DOHH2 (cell line): ENCODE results near the gene PRDM15.

Experiments used
- H3F3A ChIP-seq: fragments of 200-600 bp; sonication (generic), shearing (Covaris generic); 2 replicates; pipeline ENCODE4 v1.6.0; 2016; ENCODE audit warnings: antibody characterized with exemption, mild to moderate bottlenecking; ENCODE audit not compliant: control insufficient read depth, insufficient read depth
- H3K27ac ChIP-seq: fragments of 200-600 bp; sonication (generic); 2 replicates; pipeline ENCODE4 v1.5.1; 2014; ENCODE audit warnings: low read depth, mild to moderate bottlenecking, low read length, moderate library complexity
- H3K27me3 ChIP-seq: fragments of 200-600 bp; sonication (generic); 2 replicates; pipeline ENCODE4 v1.6.1; 2014; ENCODE audit warnings: mild to moderate bottlenecking, low read length, mixed read lengths; ENCODE audit not compliant: control insufficient read depth
- H3K36me3 ChIP-seq: fragments of 200-600 bp; sonication (generic); 2 replicates; pipeline ENCODE4 v1.6.1; 2014; ENCODE audit warnings: mild to moderate bottlenecking, low read length, moderate library complexity, mixed read lengths; ENCODE audit not compliant: control insufficient read depth
- H3K4me1 ChIP-seq: fragments of 200-600 bp; sonication (generic); 2 replicates; pipeline ENCODE4 v1.6.1; 2014; ENCODE audit warnings: mild to moderate bottlenecking, low read length, mixed read lengths; ENCODE audit not compliant: control insufficient read depth
- H3K4me2 ChIP-seq: fragments of 200-600 bp; sonication (generic); 2 replicates; pipeline ENCODE4 v1.6.0; 2014; ENCODE audit warnings: mild to moderate bottlenecking, low read length, moderate library complexity
- H3K4me3 ChIP-seq: fragments of 200-600 bp; sonication (generic); 2 replicates; pipeline ENCODE4 v1.5.1; 2014; ENCODE audit warnings: mild to moderate bottlenecking, low read length, mixed read lengths
- H3K79me2 ChIP-seq: fragments of 200-600 bp; sonication (generic); 2 replicates; pipeline ENCODE4 v1.6.1; 2014; ENCODE audit warnings: mild to moderate bottlenecking, low read length, mixed read lengths; ENCODE audit not compliant: control insufficient read depth
- H3K9me2 ChIP-seq: fragments of 200-600 bp; sonication (generic); replicated peaks from 2 replicates; pipeline ENCODE4 v1.6.1; 2014; ENCODE audit warnings: mild to moderate bottlenecking, low read length, mixed read lengths; ENCODE audit not compliant: control insufficient read depth
- H3K9me3 ChIP-seq: fragments of 200-600 bp; sonication (generic); 2 replicates; pipeline ENCODE4 v1.6.1; 2014; ENCODE audit warnings: antibody characterized with exemption, low read length, mixed read lengths; ENCODE audit not compliant: control insufficient read depth, insufficient read depth
- H4K20me1 ChIP-seq: fragments of 200-600 bp; sonication (generic); 2 replicates; pipeline ENCODE4 v1.6.0; 2014; ENCODE audit warnings: low read depth, mild to moderate bottlenecking, antibody characterized with exemption, low read length, moderate library complexity; ENCODE audit not compliant: control insufficient read depth, insufficient read depth
- CTCF ChIP-seq: fragments of 200-600 bp; sonication (generic); IDR thresholded peaks from one replicate; pipeline ENCODE4 v1.5.1; 2014; ENCODE audit warnings: antibody characterized with exemption, mild to moderate bottlenecking, low read depth, low read length; ENCODE audit not compliant: poor library complexity, severe bottlenecking
- EZH2phosphoT487 ChIP-seq: fragments of 200-600 bp; sonication (generic); IDR thresholded peaks from 2 replicates; pipeline ENCODE4 v1.6.1; 2017; ENCODE audit warnings: borderline replicate concordance, mild to moderate bottlenecking, antibody characterized with exemption, low read length, moderate library complexity, mixed read lengths

Gene PRDM15

GRCh38 chr21:41885341-41886024, 6.3 kb upstream of the PRDM15 start:
- peaks cover 10% of the 10 kb centered on the region for H3F3A ChIP-seq
- H4K20me1 ChIP-seq: no peaks in the 10 kb centered on the region
- no peaks in the 10 kb centered on the region for H3K27me3 ChIP-seq
- no peaks in the 10 kb centered on the region for H3K9me2 ChIP-seq
- no peaks in the 10 kb centered on the region for H3K9me3 ChIP-seq
- peaks cover 31% of the 10 kb centered on the region for H3K4me1 ChIP-seq
- peaks cover 2% of the 10 kb centered on the region for H3K79me2 ChIP-seq
- peak overlapping the region; percentile 45 for H3K27ac ChIP-seq
- peak overlapping the region; percentile 35 for H3K4me3 ChIP-seq
- H3K4me2 ChIP-seq: peak overlapping the region; percentile 58
- H3K36me3 ChIP-seq: no peaks in the 10 kb centered on the region
- no peak for TF ChIP-seq EZH2phosphoT487
- TF ChIP-seq CTCF: no peak

- peaks cover 2% of the 10 kb centered on the region; the same call in 1 of the 2 replicates for H3K36me3 ChIP-seq
- H4K20me1 ChIP-seq: no peaks in the 10 kb centered on the region
- H3K79me2 ChIP-seq: peaks cover 11% of the 10 kb centered on the region
- peaks cover 39% of the 10 kb centered on the region for H3K4me1 ChIP-seq
- H3K27me3 ChIP-seq: no peaks in the 10 kb centered on the region
- H3K27ac ChIP-seq: no peak overlapping the region
- H3K9me2 ChIP-seq: no peaks in the 10 kb centered on the region
- H3F3A ChIP-seq: peaks cover 10% of the 10 kb centered on the region
- no peaks in the 10 kb centered on the region for H3K9me3 ChIP-seq
- H3K4me2 ChIP-seq: no peak overlapping the region
- TF ChIP-seq CTCF (no peak), EZH2phosphoT487 (no peak)
- no peak overlapping the region for H3K4me3 ChIP-seq
These were observed 5.4 kb upstream of the PRDM15 start for GRCh38 chr21:41884501-41885030.

GRCh38 chr21:41883582-41883981, 4.4 kb upstream of the PRDM15 start:
- H3F3A ChIP-seq: peaks cover 10% of the 10 kb centered on the region
- no peak overlapping the region for H3K27ac ChIP-seq
- peaks cover 39% of the 10 kb centered on the region for H3K4me1 ChIP-seq
- H3K9me3 ChIP-seq: no peaks in the 10 kb centered on the region
- no peak overlapping the region for H3K4me2 ChIP-seq
- no peaks in the 10 kb centered on the region for H3K9me2 ChIP-seq
- no peak overlapping the region for H3K4me3 ChIP-seq
- H3K27me3 ChIP-seq: no peaks in the 10 kb centered on the region
- TF ChIP-seq EZH2phosphoT487: no peak
- TF ChIP-seq CTCF: no peak
- H3K36me3 ChIP-seq: peaks cover 4% of the 10 kb centered on the region; the same call in 1 of the 2 replicates
- peaks cover 13% of the 10 kb centered on the region for H3K79me2 ChIP-seq
- no peaks in the 10 kb centered on the region for H4K20me1 ChIP-seq
